SU-DHL-6 (cell line): ENCODE results near the gene TRAK2.

Source experiments
- EZH2phosphoT487 ChIP-seq: fragments of 200-600 bp; sonication (generic), shearing (Covaris generic); conservative IDR thresholded peaks from 2 replicates; pipeline ENCODE4 v1.6.1; 2018; ENCODE audit warnings: mild to moderate bottlenecking, antibody characterized with exemption, low read length, moderate library complexity, mixed read lengths
- TF ChIP-seq, protein P1 (sequence below): fragments of 200-600 bp; sonication (generic); IDR thresholded peaks from one replicate; pipeline ENCODE4 v1.5.1; 2017; ENCODE audit warnings: antibody characterized with exemption, mild to moderate bottlenecking, low read length, moderate library complexity; ENCODE audit not compliant: insufficient read depth, poor library complexity, severe bottlenecking

DNA sequence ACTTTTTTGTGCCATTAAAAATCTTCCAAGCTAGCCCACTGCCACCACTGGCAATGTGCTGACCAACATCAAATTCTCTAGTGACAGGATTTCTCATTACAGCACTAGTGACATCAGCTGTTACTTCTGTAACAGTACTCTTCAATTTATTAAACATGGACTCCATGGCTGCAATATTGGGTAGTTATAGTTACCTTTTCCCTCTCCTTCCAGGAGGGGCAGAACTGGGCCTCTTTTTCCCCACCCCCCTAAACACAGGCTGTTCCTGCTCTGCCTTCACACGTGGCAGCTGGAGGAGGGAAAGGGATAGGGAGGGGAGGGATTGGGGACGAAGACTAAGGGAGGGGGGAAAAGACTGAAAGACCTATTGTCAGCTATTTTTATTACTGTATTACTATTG, 38.1 kb downstream of the TRAK2 start:
- TF ChIP-seq, protein P1, sequence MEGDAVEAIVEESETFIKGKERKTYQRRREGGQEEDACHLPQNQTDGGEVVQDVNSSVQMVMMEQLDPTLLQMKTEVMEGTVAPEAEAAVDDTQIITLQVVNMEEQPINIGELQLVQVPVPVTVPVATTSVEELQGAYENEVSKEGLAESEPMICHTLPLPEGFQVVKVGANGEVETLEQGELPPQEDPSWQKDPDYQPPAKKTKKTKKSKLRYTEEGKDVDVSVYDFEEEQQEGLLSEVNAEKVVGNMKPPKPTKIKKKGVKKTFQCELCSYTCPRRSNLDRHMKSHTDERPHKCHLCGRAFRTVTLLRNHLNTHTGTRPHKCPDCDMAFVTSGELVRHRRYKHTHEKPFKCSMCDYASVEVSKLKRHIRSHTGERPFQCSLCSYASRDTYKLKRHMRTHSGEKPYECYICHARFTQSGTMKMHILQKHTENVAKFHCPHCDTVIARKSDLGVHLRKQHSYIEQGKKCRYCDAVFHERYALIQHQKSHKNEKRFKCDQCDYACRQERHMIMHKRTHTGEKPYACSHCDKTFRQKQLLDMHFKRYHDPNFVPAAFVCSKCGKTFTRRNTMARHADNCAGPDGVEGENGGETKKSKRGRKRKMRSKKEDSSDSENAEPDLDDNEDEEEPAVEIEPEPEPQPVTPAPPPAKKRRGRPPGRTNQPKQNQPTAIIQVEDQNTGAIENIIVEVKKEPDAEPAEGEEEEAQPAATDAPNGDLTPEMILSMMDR = no peak
- no peak for TF ChIP-seq EZH2phosphoT487
